IMR-90 (cell line): ENCODE results near the gene CES4A. TPM values are rescaled to one million over a fixed set of nuclear protein-coding genes. Genes with fewer than 3 reads are reported as not detected.

Source experiments
- ATAC-seq: fragments of 200-7000 bp; cut with Tn5 transposase; 2 replicates; pipeline ENCODE4 v1.9.1; 2020; ENCODE audit warnings: low read depth, mild to moderate bottlenecking, moderate library complexity
- Bru-seq: library from RNA; stranded (reverse); fragments of 400-500 nt; gene quantifications from one replicate; lab custom pipeline; 2021; lab: Mats Ljungman, UMichigan
- BruChase-seq, 2 experiments: library from RNA; stranded (reverse); fragments of 400-500 nt; gene quantifications; one replicate each; lab custom pipeline; 2021; lab: Mats Ljungman, UMichigan
- BruUV-seq: library from RNA; stranded (reverse); fragments of 400-500 nt; replicated peaks from 2 replicates; lab custom pipeline; 2021; lab: Mats Ljungman, UMichigan
- CTCF ChIA-PET: fragments of 300-600 bp; formaldehyde crosslinking; extraction: SDS; loops from one replicate; lab custom pipeline; 2021; ENCODE audit warnings: antibody characterized with exemption; lab: Yijun Ruan, JAX
- POLR2A ChIA-PET: fragments of 300-600 bp; sonication (Branson Sonifier 250); formaldehyde crosslinking; loops from one replicate; lab custom pipeline; 2022; ENCODE audit warnings: antibody characterized with exemption; ENCODE audit not compliant: unreplicated experiment; lab: Charles Lee
- DNase-seq: peaks from one replicate; pipeline ENCODE4 v3.0.0; 2013
- H2AFZ ChIP-seq: replicated peaks from 2 replicates; pipeline ENCODE3; 2013; ENCODE audit warnings: low read length, mild to moderate bottlenecking; ENCODE audit not compliant: poor library complexity
- H2AK5ac ChIP-seq: 2 replicates; pipeline ENCODE4 v1.6.1; 2013; ENCODE audit warnings: low read depth, low read length, inconsistent platforms
- H2AK9ac ChIP-seq: replicated peaks from 2 replicates; pipeline ENCODE3; 2013; ENCODE audit warnings: mild to moderate bottlenecking, low read depth, low read length, moderate library complexity; ENCODE audit not compliant: poor library complexity
- H2BK120ac ChIP-seq: 2 replicates; pipeline ENCODE4 v1.6.1; 2013; ENCODE audit warnings: low read depth, low read length, inconsistent platforms
- H2BK15ac ChIP-seq: 3 replicates; pipeline ENCODE4 v1.6.1; 2013; ENCODE audit warnings: low read depth, low read length, inconsistent platforms
- H2BK20ac ChIP-seq: 2 replicates; pipeline ENCODE4 v1.6.1; 2013; ENCODE audit warnings: low read depth, mild to moderate bottlenecking, inconsistent platforms, low read length, moderate library complexity
- H2BK5ac ChIP-seq: 2 replicates; pipeline ENCODE4 v1.6.1; 2013; ENCODE audit warnings: mild to moderate bottlenecking, low read depth, low read length, inconsistent platforms; ENCODE audit not compliant: poor library complexity, severe bottlenecking
- H3K14ac ChIP-seq: replicated peaks from 2 replicates; pipeline ENCODE4 v1.6.1; 2013; ENCODE audit warnings: low read depth, low read length, inconsistent platforms
- H3K18ac ChIP-seq: 2 replicates; pipeline ENCODE4 v1.6.1; 2013; ENCODE audit warnings: low read depth, low read length, control low read depth
- H3K23ac ChIP-seq: 2 replicates; pipeline ENCODE4 v1.6.1; 2013; ENCODE audit warnings: low read depth, low read length, inconsistent platforms
- H3K27ac ChIP-seq: 2 replicates; pipeline ENCODE4 v1.5.1; 2013; ENCODE audit warnings: mild to moderate bottlenecking, control low read depth, low read length; ENCODE audit not compliant: insufficient read depth
- H3K27me3 ChIP-seq: 2 replicates; pipeline ENCODE4 v1.6.1; 2013; ENCODE audit warnings: low read length; ENCODE audit not compliant: control insufficient read depth, insufficient read depth
- H3K36me3 ChIP-seq: 2 replicates; pipeline ENCODE4 v1.6.1; 2013; ENCODE audit warnings: low read length, mixed read lengths; ENCODE audit not compliant: control insufficient read depth, insufficient read depth
- H3K4ac ChIP-seq: 2 replicates; pipeline ENCODE4 v1.6.1; 2013; ENCODE audit warnings: low read depth, low read length, inconsistent platforms
- H3K4me1 ChIP-seq: 2 replicates; pipeline ENCODE4 v1.6.1; 2013; ENCODE audit warnings: low read length, mixed read lengths; ENCODE audit not compliant: control insufficient read depth, insufficient read depth
- H3K4me2 ChIP-seq: 2 replicates; pipeline ENCODE4 v1.6.1; 2013; ENCODE audit warnings: low read depth, mild to moderate bottlenecking, control low read depth, low read length, moderate library complexity
- H3K4me3 ChIP-seq: 2 replicates; pipeline ENCODE4 v1.5.1; 2013; ENCODE audit warnings: low read depth, mild to moderate bottlenecking, control low read depth, low read length, moderate library complexity; ENCODE audit not compliant: insufficient read depth
- H3K56ac ChIP-seq: 2 replicates; pipeline ENCODE4 v1.6.1; 2013; ENCODE audit warnings: low read length, inconsistent platforms; ENCODE audit not compliant: insufficient read depth; ENCODE audit errors: extremely low read depth
- H3K79me1 ChIP-seq, 2 experiments: 2 replicates each; pipeline ENCODE4 v1.6.1; 2013; ENCODE audit warnings: low read length in 2 of 2, inconsistent platforms in 1 of 2, low read depth in 1 of 2
- H3K9ac ChIP-seq: 2 replicates; pipeline ENCODE4 v1.6.1; 2013; ENCODE audit warnings: low read depth, low read length, control low read depth
- H3K9me1 ChIP-seq: 2 replicates; pipeline ENCODE4 v1.6.1; 2013; ENCODE audit warnings: low read length, inconsistent platforms; ENCODE audit not compliant: insufficient read depth
- H3K9me3 ChIP-seq: 2 replicates; pipeline ENCODE4 v1.6.1; 2013; ENCODE audit warnings: low read length; ENCODE audit not compliant: control insufficient read depth, insufficient read depth
- H4K20me1 ChIP-seq: 2 replicates; pipeline ENCODE4 v1.6.1; 2013; ENCODE audit warnings: low read length, inconsistent platforms; ENCODE audit not compliant: insufficient read depth
- H4K5ac ChIP-seq: 2 replicates; pipeline ENCODE4 v1.6.1; 2013; ENCODE audit warnings: mild to moderate bottlenecking, low read depth, low read length, control low read depth
- H4K8ac ChIP-seq, 2 experiments: 2 replicates each; pipeline ENCODE4 v1.6.1; 2013; ENCODE audit warnings: low read depth in 2 of 2, low read length in 2 of 2, control low read depth in 1 of 2, inconsistent platforms in 1 of 2
- H4K91ac ChIP-seq: 2 replicates; pipeline ENCODE4 v1.6.1; 2013; ENCODE audit warnings: low read depth, low read length, inconsistent platforms; ENCODE audit not compliant: insufficient read depth
- CEBPB ChIP-seq: IDR thresholded peaks from 2 replicates; pipeline ENCODE4 v1.6.1; 2012; ENCODE audit warnings: low read depth, low read length, improper control_type of control experiment
- RCOR1 ChIP-seq: IDR thresholded peaks from 2 replicates; pipeline ENCODE4 v1.6.1; 2012; ENCODE audit warnings: mild to moderate bottlenecking, low read length, improper control_type of control experiment; ENCODE audit not compliant: insufficient replicate concordance
- WGBS, 2 experiments: methylation state at CpG; one replicate each; pipeline versions ENCODE4 v1.1.5 to v1.1.7; 2013; ENCODE audit warnings: missing lambda C conversion rate in 2 of 2; ENCODE audit not compliant: insufficient read length in 1 of 2; ENCODE audit errors: extremely low coverage in 2 of 2; 5-methylcytosine and 5-hydroxymethylcytosine counted together
- dilution Hi-C: fragments of 300-500 bp; cut with HindIII; formaldehyde crosslinking; loops from one replicate; pipeline ENCODE4 v1.14.3; 2018; ENCODE audit warnings: low sequenced_read_pairs; ENCODE audit not compliant: unreplicated experiment
- in situ Hi-C: fragments of 300-500 bp; cut with MboI; formaldehyde crosslinking; loops from 3 replicates; pipeline ENCODE4 v1.14.3; 2019; ENCODE audit warnings: low sequenced_read_pairs, inconsistent platforms, mixed read lengths
- intact Hi-C: fragments of 100-400 bp; cut with micrococcal nuclease; formaldehyde crosslinking; loops from 2 replicates; pipeline ENCODE4 v1.10.0; 2022
- long read RNA-seq: library from polyadenylated mRNA; unstranded; transcript quantifications from one replicate; pipeline ENCODE4 v2.0.0, GENCODE V29; 2021; ENCODE audit not compliant: unreplicated experiment
- polyA plus RNA-seq, 3 experiments: library from polyadenylated mRNA; depleted of rRNA; stranded (reverse); fragments of >200 nt; gene quantifications; 2 replicates each; pipeline ENCODE4 v1.2.3, GENCODE V29; 2012; ENCODE audit warnings: low replicate concordance in 1 of 3
- total RNA-seq: library from RNA; depleted of rRNA; stranded (reverse); fragments of >200 nt; gene quantifications from 2 replicates; pipeline ENCODE4 v1.2.3, GENCODE V29; 2012; rRNA removed

CES4A gene
- total RNA-seq (0.72 and 0.83 TPM in 2 replicates), polyA plus RNA-seq (2012; rRNA removed) (4.0 and 4.7 TPM in 2 replicates), Bru-seq, nascent RNA (percentile 33 among the genes with signal in this experiment), BruChase-seq, experiment 1, labeled RNA remaining after a 6-hour chase (percentile 39 among the genes with signal in this experiment), BruChase-seq, experiment 2, labeled RNA remaining after a 2-hour chase (percentile 30 among the genes with signal in this experiment)
- 1.7 and 2.2 TPM in 2 replicates for polyA plus RNA-seq (2012; cell fraction: cytosol; rRNA removed)
- 43.1 and 51.7 TPM in 2 replicates for polyA plus RNA-seq (2012; cell fraction: nucleus; rRNA removed; ENCODE audit: low replicate concordance)
- long read RNA-seq, partial matches to known transcripts, result 2 of 3 reads
- long read RNA-seq, other reads (novel, unspliced or antisense), result 1 of 3 reads

- Histone ChIP-seq H2BK20ac (no peak within 1 kb of the TSS), H2BK120ac (no peak within 1 kb of the TSS), H4K5ac (no peak within 1 kb of the TSS), H3K23ac (peak within 1 kb of the TSS; percentile 38; the same call in 1 of the 2 replicates), H2AFZ (peak within 1 kb of the TSS; percentile 34), H2AK5ac (peak within 1 kb of the TSS; percentile 77), H3K27ac (no peak within 1 kb of the TSS), H4K8ac (no peak within 1 kb of the TSS), H2BK15ac (no peak within 1 kb of the TSS), H3K79me1 (no peaks in the 10 kb centered on the region), H3K4me2 (no peak within 1 kb of the TSS), H3K4ac (no peak within 1 kb of the TSS), H2AK9ac (peak within 1 kb of the TSS; percentile 73), H3K14ac (no peak within 1 kb of the TSS), H3K9ac (no peak within 1 kb of the TSS), H4K20me1 (no peaks in the 10 kb centered on the region), H3K36me3 (no peaks in the 10 kb centered on the region), H3K18ac (no peak within 1 kb of the TSS), H3K27me3 (peaks cover 3% of the 10 kb centered on the region; the same call in 1 of the 2 replicates), H3K56ac (no peak within 1 kb of the TSS), H3K4me3 (no peak within 1 kb of the TSS), H3K9me1 (peaks cover 4% of the 10 kb centered on the region; the same call in 1 of the 2 replicates), H4K91ac (no peak within 1 kb of the TSS; the same call in 1 of the 2 replicates), H3K9me3 (no peaks in the 10 kb centered on the region), H3K4me1 (peaks cover 4% of the 10 kb centered on the region), H2BK5ac (no peak within 1 kb of the TSS)
- CTCF ChIA-PET, result no interaction called here
- ATAC-seq (peak; percentile 91), DNase-seq (peak; percentile 73)
- no TSS peak for BruUV-seq
- WGBS, 2 experiments, result 59% methylated on average over 7 of the region's 11 CpGs; no CpG with 5 or more reads in 1 of the 2 experiments
- POLR2A ChIA-PET, result no interaction called here
- dilution Hi-C loops, result no loop called here
- TF ChIP-seq RCOR1 (no peak), CEBPB (peak; percentile 39; the same call in 1 of the 2 replicates)
- in situ Hi-C loops, result no loop called here
- intact Hi-C loops, result no loop called here
Observed at GRCh38 chr16:66988197-66988788, at the start of gene CES4A. CES4A (plus strand) TSS chr16:66988589; CDS start chr16:66988773, 184 bp downstream.
